ENCODE data around the gene SMPD1.

Gene SMPD1

DNA sequence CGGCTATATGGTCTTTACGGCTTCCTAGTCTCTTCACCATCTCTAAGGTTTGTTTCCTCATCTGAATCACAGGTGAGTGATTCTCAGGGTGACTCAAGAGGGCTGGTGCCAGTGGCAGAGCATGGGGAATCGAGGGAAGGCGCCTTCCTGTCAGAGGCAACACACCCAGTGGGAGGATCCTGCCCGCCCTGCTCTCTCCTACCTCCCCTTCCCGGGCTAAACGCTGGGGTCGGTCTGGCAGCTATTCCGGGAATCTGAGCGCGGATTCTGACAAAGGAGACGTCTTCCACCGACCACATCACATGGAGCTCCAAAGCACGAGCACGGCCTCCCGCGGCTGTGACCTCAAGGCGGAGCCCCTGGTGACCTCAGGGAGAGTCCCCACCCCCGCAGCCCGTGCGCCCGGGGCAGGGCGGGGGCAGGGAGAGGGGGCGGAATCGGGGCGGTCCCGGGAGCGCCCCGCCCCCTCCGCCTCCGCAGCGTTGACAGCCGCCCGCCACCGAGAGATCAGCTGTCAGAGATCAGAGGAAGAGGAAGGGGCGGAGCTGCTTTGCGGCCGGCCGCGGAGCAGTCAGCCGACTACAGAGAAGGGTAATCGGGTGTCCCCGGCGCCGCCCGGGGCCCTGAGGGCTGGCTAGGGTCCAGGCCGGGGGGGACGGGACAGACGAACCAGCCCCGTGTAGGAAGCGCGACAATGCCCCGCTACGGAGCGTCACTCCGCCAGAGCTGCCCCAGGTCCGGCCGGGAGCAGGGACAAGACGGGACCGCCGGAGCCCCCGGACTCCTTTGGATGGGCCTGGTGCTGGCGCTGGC is at the start of gene SMPD1:
Gene SMPD1, plus strand, starts transcription at position 570 of the 813 bp plus-strand sequence. Its CDS starts 125 bp downstream, at position 695.
- peak; percentile 96 for DNase-seq (ENCODE audit: low read depth)

DNA sequence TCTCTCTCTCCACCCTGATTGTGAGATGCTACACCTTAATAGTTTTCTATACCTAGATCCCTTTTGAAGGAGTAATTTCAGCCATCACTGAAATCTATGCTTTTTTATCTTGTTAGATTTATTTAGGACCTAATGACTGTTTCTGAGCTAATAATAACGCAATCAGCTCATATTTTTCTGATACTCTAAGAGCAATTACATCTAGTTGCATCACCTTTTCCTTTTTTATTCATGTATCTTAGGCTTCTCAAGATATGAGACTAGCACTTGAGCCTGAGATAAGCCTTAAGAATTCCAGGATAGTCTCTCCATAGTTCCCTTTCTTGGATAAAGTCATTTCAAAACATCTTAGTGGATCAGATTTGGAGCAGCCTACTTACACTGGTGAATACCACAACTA is 44.9 kb upstream of the SMPD1 start:
- DNase-seq (ENCODE audit: low read depth): no peak

DNA sequence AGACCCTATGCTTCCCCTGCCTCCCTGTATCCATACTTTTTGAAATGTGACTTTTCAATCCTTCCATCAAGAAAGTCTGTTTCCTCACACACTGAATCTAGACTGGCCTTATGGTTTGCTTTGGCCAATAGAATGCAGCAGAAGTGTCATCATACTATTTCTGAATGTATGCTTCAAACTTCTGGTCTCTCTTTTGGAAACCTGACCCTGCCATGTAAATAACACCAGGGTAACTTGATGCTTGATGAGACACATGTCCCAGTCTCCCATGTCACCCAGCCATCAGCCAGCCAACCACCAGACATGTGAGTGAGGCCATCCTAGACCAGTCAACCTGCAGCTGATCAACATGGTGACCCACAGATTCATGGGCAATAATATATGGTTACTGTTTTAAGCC is 40.2 kb upstream of the SMPD1 start:
- DNase-seq (ENCODE audit: low read depth): no peak

DNA sequence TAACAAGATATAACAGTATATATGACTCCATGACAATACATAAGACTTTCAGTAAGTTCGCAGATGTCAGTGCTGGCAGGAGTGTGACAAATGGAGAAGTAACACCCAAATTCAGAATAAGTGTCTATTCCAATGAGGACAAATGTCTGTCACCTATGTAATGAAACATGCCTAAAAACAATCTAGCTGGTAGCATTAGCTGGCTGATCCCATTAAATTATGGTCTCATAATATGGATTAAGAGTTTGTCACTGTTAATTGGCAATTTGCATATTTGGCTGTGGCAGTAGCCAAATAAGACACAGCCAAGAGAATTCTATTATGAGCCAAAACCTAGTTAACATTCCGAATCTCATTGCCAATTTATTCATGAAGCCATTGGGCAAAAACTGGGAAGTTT is 39.8 kb upstream of the SMPD1 start:
- no peak for DNase-seq (ENCODE audit: low read depth)

DNA sequence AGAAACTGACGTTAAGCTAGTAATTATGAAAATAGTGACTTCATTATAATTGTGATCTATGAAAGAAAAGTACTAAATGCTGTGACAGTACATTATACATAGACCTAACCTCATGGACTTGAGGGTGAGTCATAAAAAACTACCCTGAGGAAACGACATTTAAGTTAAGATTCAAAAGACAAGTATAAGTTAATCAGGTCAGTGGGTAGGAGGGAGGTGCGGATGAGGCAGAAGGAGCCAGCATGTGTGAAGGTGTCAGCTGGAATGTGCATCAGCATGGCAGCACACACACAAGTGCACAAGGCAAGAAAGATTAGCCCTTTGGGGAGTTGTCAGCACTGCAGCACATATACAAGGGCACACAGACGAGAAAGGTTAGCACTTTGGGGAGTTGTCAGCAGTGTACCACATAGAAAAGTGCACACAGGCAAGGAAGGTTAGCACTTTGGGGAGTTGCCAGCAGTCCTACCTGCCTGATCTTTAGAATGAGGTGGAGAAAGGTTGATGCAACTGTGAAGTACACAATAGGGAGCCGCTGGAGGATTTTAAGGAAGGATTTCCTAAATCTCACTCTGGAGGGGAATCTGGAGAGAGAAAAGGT is 38.4 kb upstream of the SMPD1 start:
- no peak for DNase-seq (ENCODE audit: low read depth)

DNA sequence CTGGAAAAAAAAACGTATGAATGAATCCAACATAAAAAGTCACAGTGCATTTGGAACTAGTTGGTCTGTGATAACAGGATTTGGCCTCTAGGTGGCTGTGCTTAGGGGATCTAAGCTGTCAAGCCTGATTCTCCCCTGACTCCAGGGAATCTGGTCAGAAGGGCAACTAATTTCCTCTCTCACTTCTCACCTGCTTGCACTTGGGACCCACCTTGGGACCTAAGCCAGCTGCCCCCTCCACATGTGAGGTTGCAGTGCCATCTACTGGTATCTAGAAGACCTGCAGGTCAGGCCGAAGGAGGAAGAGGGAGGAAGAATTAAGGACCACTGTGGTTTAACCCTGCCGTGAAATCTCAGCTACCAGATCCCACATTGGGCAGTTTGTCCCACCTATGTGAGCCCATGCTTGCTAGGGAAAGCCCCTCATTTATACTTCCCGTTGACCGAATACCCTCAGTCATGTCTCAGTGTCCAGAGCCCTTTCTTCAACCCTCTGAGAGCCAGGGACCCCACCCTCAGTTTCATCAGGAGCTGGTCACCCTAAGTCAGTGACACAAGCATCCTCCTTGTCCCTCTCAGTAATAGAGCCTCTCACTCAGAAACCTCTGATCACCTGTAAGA is 36.8 kb upstream of the SMPD1 start:
- DNase-seq (ENCODE audit: low read depth): peak; percentile 36

DNA sequence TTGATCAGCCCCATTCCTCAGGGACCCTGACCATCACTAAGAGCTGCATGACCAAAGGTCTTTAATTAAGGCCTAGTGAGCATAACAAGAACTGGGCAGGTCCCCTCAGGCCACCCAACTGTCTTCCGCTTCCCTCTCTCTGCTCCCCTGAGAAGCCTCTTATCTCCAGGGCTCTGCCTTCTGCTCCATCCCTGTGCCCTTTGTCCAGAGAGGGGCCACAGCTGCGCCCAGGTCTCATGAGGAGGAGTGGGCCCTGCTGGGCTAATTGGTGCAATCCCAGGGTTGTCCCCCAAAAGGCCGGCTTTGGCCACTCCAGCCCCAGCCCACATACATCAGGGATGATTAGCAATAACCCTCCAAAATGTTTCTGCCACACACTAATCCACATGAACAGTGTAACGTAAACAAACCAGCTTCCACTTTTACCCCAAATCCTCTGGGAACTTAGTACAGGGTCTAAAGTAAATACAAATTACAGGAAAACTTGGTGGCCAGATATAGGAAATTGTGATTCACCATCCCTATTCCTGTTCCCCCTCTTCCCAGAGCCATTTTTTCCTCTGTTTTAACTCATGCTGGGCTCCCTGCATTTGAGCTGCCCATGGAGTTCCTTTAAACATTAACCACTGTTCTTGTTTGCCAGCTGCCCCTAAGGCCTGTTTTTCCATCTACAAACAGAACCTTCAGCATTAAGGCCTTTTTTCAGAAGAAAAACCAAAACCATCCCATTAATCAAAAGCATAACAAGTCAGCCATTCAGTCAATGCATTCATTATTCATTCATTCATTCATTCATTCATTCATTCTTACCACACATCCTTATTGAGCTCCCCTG is 35.4 kb upstream of the SMPD1 start:
- DNase-seq (ENCODE audit: low read depth): no peak

DNA sequence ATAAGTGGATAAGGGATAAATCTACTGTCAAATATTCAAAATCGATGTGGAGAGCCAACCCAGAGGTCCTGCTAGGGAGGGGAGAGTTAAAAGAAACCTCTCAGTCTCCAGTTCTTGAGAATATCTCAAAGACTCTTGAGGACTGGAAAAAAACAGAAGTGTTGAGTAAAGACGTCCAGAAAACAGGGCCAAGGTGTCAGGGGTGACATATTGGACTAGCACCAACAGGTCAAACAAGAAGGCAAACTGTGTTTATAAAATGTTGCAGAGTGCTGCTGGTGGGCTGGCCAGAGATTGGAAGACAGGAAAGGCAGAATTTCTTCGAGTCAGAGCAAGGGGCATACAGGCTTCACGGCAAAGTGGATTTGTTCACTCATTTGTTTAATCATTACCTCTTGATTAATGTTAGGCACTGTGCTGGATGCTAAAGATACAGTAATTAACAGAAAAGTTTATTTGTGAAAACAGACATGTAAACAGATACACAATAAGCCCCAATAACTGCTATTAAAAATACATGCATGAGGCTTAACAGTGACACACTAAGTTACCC is 33.7 kb upstream of the SMPD1 start:
- no peak for DNase-seq (ENCODE audit: low read depth)

DNA sequence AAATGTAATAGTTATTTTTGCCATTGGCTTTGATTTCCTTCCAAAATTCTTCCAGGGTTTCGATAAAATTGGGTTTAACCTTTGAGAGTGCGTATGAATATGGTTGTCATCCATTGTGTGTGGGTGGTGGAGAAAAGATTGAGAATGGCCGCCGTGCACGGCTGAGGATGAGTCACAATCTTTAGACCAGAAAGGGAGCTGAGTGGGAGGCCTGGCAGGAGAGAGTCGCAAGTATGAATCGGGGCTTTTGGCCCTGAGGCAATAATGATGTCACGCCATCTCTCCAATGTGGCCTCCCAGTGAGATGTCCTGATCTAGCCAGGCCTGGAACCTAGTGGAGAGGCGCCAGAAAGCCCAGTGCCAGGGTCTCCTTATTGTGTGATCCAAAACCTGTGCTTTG is 33.1 kb upstream of the SMPD1 start:
- DNase-seq (ENCODE audit: low read depth): peak; percentile 8

DNA sequence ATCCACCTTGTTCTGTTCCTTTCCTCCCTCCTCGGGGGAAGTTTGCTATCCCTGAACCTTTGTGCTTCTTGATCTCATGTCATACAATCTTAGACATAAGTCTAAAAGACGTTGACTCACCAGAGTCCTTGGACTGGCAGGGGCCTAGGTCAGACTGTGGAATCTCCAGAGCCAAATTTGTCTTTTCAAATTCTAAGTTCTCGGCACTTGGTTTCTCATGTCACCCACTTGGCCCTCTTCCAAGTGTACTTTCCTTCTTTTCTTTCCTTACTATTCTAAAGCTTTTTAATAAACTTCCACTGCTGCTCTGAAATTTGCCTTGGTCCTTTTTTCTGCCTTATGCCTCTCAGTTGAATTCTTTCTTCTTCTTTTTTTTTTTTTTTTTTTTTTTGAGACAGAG is 30.1 kb upstream of the SMPD1 start:
- no peak for DNase-seq (ENCODE audit: low read depth)

DNA sequence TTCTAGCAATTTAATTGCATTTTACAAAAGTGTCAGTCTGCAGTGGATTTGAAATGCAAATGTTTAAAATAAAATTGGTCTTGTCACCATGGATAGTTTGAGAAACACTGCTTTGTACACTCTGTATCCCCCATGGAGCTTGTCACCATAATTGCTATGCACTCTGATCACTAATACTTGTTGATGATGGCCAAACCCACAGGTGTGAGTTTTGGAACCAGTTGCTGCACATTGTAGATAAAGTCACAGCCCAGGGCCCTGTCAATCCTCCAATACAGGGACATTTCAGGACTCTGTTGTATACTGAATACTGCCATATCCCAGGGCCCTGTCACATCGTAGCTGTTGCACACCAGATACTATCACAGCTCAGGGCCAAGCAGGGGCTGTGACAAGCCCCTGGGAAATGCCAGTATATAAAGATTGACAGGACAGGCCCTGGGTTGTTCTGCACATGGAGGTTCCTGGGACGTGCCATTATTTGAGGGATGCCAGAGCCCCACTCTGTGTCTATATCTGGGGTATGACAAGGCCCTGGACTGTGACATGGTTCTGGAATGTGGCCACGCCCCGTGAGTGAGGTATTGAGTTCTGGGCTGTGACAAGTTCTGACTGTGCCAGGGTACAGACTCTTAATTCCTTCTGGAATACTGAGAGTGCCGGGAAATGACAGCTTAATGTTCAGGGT is 27.9 kb upstream of the SMPD1 start:
- no peak for DNase-seq (ENCODE audit: low read depth)

DNA sequence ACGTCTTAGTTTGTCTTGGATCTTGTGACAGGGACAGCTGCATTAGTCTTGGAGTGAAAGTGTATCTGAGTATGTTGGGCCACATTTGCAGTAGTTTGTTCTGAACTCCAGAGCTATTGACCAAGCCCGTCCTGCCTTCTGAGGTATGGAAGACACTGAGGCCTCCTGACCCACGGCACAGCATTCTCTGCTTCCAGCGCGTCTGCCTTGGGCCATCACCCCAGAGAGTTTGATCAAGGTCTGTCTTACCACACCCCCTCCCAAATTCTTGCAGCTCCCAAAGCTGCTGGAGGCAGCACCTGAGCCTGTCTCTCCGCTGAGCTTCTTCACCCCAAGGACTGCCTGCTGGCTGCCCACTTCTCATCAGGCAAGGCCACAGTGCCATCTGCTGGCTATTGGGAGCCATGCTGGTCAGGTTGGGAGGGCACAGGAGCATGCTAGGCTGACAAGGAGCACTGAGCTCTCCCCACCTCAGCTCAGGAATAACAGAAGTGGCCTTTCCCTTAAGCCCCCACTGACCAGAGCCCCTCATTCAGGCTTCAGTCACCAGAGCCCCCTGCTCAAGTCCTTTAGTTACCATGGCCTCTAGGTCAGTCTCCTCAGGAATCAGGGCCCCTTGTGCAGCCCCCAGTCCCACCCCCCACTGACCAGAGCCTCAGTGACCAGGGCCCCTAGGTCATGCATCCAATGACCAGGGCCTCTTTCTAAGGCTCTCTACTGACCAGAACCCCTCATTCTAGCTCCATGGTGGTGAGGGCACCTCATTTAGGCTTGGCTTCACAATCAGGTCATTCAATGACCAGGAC is 27.2 kb upstream of the SMPD1 start:
- DNase-seq (ENCODE audit: low read depth): peak; percentile 51

DNA sequence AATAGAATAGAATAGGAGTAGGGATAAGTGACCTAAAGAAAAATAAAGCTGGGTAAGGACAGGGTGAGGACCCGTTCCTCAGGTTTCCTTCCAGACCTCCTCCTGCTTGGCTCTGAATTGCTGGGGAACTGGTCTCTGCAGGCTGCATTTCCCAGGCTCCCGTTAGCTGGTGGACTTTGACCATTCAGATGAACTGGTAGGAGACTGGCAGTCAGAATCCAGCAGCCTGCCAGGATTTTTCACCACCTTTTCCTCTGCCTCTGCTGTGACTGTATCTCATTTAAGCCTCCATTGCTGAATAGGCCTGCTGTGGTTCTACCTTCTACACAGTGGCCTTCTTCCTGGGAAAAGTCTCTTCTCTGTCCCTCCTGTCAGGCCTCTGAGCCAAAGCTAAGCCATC is 24.6 kb upstream of the SMPD1 start:
- DNase-seq (ENCODE audit: low read depth): no peak

DNA sequence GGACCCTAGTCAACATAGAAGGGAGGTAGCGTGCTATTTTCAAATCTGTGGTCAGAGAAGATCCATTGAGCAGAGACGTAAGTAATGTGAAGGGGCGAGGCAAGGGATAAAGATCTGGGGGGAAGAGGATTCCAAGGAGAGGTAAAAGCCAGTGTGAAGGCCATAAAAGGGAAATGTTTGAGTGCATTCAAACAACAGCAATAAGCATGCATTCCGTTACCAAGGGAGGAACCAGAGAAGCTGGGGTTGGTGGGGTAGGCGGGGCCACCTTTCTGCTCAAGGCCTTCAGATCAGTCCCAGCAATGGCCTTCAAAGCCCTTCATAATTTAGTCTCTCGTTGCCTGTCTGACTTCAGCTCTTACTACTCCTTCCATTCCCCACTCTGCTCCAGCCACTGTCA is 18.4 kb upstream of the SMPD1 start:
- no peak for DNase-seq (ENCODE audit: low read depth)

DNA sequence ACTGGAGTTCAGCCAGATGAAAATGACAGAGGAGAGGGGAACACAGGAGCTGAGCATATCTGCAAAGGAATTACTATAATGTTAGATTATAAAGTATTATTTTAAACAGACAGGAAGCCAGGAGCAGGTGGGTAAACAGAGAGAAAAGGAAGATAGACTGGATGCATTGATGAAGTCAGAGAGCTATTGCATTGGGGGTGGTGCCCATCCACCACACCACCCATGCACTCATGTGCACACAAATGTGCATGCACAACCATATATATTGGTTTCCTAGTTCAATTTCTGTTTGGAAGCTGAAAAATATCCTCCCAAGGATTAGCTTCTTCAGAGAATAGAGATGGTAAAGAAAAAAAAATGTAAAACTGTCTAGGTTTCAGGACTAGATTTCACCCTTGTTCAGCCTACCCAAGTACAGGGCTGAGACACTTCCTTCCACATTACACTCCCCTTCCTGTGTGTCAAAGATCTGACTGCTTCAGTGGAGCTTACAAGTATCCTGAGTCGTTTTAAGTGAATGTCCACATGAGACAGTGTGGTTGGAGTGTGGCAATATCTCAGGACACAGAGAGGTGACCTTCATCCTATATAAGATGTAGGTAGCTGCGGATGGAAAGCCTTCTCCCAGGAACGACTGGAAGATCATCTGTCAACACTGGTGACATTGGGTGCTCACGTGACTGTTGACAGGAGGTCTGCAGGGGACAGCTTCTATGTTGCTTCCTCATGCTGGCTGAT is 12.2 kb upstream of the SMPD1 start:
- no peak for DNase-seq (ENCODE audit: low read depth)

DNA sequence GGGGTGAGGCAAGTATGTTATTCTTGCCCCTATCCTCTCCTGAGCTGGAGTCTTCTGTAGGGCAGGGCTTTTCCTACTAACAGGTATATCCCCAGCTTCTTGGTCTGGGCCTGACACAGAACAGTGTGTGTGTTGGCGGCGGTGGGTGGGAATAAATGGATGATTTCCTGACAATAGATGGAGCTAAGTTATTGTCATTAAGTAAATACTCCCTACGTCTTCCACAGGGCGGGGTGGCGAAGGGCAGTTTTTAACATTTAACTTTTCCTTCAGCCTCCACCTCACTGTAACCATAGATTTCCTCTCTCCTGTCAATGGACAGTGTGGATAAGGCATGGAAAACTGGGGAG is 11.7 kb upstream of the SMPD1 start:
- no peak for DNase-seq (ENCODE audit: low read depth)

DNA sequence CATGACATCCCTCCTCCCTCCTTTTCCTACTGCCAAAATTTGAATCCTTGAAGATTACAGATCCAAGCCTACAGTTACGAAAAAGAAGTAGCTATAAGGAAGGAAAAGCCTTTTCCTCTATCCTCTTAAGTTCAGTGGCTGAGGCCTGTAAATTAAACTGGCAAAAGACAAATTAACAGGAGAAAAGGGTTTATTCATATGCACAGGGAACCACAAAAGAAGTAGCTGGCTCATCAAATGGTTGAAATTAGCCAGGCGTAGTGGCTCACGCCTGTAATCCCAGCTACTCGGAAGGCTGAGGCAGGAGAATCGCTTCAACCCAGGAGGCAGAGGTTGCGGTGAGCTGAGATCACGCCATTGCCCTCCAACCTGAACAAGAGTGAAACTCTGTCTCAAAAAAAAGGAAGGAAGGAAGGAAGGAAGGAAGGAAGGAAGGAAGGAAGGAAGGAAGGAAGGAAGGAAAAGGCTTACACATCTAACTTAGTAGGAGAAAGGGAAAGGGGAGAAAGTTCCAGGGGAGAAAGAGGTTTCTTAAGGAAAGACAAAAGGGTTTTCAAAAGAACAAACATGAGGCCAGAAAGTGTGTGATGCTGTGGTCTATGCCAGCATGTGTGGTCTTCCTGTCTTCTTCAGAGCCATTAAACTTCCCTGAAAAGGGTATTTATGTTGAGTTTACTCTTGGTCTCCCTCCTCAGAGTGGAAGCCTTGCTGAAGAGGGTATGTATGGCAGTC is 5.1 kb upstream of the SMPD1 start:
- DNase-seq (ENCODE audit: low read depth): no peak

DNA sequence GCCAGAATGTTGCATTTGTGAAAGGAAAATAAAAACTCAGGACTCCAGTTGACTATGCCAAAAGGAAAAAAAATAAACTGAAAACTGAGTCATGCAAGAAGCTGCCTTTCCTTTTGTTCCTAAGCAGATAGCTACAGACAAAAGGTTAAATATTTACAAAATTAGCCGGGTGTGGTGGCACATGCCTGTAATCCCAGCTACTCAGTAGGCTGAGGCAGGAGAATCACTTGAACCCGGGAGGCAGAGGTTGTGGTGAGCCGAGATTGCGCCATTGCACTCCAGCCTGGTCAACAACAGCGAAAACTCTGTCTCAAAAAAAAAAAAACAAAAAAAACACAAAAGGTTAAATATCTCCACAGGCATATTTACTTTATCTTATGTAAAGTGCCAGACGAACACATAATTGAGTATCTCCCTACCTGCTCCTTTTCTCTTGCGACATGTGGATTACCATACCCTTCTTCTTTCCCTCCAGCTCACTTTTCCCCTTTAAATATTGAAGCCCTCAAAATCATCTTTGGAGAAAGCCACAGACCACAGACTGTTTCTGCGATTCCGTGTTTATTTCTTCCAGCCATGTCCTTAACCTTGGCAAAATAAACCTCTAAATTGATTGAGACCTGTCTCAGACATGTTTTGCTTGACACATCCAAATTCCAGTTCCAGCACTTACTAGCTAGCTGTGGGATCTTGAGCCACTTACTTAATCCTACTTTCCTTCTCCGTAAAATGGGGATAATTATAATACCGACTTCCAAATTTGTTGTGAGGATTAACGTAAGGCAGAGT is 2.3 kb upstream of the SMPD1 start:
- DNase-seq (ENCODE audit: low read depth): no peak

DNA sequence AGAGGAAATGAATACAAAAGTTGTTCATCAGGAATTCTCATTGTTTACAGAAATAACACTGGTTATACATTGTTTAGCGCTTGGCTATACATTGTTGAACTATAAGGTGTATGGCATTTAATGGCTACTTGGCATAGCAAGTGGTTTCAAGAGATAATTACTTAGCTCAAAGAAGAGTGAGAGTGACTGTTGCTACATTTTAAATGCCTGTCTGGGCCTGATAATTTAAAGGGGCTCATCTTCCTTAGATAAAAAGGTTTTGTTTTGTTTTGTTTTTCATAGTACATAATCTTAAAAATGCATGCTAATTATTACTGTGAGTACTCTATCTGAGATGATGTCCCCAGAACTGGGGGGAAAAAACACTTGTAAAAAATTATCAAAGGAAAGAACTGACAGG is 1.5 kb upstream of the SMPD1 start:
- DNase-seq (ENCODE audit: low read depth): no peak
